CD4-positive, alpha-beta T cell treated with Interleukin-6 for 4 hours (primary cell): Measurements from ENCODE around the gene LENEP.
A peak's percentile ranks its signal among the peaks of the same experiment; 100 is the strongest.
"Not testable (repeated sequence)": the region's sequence is repeated elsewhere in the genome, so short reads cannot be mapped to it uniquely, and the experiment has no call there.

Experiments used
- DNase-seq: peaks from one replicate; pipeline ENCODE4 v3.0.0-alpha.2; 2020; ENCODE audit warnings: mixed read lengths

The LENEP gene

DNA sequence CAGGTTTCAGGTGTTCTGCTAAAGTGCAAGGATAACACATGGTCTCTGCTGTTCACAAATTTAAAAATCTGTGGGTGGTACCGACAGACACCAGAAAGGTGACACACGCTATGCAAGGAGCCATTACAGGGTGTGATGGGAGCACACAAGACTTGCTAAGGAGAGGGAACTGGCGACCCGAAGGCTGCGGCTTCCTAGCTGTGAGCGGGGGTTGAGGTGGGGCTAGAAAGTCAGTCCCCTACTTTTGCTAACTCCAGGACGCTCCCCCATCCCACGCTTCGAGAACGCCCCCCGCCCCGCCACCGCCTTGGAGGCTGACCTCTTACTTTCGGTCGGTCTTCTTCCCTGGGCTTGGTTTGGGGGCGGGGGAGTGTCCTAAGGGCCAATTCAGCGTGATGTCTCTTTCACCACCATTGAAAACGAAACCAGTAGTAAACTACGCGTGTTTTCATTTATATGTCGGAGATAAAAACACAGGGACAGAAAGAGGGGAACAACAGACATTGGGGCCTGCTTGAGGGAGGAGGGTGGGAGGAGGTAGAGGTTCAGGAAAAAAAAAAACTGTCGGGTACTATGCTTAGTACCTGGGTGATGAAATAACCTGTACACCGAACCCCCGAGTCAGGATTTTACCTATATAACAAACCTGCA is 17.9 kb upstream of the LENEP start:
- peak; percentile 50 for DNase-seq

DNA sequence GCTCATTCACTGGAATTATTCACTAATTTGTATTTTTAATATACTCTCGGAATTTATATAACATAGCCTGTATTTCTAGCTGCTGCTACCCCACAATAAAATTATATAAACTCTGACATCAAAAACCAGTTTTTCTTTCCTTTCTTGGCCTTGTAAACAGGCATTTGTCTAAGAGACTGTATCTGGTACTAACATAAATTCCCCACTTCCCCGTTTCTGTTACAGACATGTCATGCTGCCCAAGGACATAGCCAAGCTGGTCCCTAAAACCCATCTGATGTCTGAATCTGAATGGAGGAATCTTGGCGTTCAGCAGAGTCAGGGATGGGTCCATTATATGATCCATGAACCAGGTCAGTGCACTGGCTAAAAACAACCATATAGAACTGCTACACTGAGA is 15.6 kb upstream of the LENEP start:
- DNase-seq: not testable (repeated sequence)

DNA sequence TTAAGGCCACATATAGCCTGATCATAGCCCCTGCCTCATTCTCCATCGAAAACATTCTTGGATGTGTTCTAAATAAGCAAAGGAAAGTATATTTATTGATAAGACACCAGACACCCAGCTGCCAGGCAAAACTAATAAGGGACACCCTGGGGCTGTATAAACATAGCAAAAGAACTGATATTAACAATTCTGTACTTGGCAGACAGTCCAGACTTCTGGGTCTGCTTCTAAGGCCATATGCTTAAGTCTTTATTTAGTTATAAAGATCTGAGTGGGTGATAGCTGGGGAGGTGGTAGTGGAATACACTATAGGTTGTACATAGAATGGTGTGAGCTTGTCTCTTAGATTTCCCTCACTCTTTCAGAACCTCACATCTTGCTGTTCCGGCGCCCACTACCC is 15.0 kb upstream of the LENEP start:
- no peak for DNase-seq

- DNase-seq: no peak
These were observed 11.0 kb upstream of the LENEP start for GRCh38 chr1:154982341-154982740.

DNA sequence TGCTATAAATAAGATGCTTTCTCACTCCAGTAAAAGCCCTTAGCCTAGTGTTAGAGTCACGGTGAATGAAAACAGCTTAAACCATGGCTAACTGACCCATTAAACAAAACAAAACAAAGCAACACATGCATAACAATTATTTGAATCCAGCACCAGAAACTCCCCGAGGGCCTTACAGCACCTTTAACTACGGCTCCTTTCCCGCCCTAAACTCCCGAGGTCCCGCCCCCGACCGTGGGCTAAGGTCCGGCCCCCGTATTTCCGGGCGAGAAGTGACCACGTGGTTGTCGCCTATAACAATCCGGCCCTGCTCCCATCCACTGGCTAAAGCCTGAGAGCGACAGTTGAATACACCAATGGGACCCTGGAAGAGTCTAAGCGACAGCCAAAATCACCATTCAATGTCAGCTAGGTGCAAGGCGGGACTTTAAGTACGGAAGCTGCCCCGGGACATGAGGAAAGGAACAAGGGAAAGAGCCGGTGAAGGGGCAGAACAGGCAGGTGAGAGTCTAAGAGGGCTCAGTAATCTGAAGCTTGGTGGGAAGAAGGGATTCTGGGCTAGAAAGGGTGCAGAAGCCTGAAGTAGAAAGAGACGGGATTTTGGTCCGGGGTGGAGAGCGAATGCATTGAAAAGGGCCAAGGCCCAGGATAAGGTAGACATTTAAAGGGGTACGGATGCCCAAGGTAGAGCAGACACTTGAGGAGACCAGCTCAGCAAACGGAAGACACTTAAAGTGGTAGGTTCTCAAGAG is 10.3 kb upstream of the LENEP start, which contains the start of gene FLAD1:
Gene FLAD1 (plus strand): TSS at position 448 of the 752 bp plus-strand sequence. CDS start 351 bp downstream, outside the sequence.
- peak; percentile 96 for DNase-seq

DNA sequence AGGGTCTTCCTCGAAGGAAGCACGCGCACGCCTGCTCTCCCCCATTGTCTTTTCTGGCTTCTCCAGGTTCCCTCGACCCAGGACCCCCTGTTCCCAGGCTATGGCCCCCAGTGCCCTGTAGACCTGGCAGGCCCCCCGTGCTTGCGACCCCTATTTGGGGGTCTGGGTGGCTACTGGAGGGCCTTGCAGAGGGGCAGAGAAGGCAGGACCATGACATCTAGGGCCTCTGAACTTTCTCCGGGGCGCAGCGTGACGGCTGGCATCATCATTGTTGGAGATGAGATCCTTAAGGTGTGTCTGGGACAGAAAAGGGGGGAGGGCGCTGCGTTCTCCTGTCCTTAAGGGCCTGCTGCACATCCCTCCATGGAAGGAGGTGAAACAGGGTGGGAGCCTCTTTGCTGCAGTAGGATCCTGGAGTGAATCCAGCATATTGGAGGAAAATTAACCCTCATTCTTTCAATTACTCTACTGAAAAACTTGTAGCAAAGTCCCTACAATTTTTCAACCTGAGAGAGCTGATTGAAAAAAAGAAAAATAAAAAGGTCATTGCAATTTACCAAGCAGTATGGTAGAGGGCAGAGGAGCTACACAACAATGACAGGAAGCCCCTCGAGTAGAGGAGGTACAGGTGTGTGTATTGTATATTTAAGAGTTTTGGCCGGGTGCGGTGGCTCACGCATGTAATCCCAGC is 9.5 kb upstream of the LENEP start:
- DNase-seq: no peak

DNA sequence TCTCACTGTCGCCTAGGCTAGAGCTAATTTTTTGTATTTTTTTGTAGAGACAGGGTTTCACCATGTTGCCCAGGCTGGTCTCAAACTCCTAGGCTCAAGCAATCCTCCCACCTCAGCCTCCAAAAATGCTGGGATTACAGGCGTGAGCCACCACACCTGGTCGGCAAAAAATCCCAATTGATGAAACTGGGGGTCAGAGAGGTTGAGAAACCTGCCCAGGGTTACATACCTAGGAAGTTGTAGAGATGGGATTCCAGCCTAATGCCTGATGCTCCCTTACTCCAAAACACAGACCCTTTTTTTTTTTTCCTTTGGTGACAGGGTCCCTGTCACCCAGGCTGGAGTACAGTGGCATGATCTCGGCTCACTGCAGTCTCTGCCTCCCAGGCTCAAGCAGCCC is 6.7 kb upstream of the LENEP start:
- DNase-seq: not testable (repeated sequence)

DNA sequence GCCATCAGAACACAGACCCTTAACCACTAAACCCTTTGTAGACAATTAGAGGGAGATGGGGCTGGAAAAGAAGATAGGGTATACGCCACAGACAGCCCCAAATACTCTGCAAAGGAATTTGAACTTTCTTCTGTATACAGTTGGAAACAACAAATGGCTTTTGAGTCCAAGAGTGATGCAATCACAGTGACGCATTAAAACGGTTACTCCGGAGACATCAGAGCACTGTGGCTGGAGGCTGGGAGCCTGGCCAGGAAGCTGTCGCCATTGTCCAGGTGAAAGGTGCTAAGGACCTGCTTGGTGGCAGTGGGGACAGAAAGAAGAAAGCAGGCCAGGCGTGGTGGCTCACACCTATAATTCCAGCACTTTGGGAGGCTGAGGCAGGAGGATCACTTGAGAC is 6.1 kb upstream of the LENEP start:
- DNase-seq: no peak

DNA sequence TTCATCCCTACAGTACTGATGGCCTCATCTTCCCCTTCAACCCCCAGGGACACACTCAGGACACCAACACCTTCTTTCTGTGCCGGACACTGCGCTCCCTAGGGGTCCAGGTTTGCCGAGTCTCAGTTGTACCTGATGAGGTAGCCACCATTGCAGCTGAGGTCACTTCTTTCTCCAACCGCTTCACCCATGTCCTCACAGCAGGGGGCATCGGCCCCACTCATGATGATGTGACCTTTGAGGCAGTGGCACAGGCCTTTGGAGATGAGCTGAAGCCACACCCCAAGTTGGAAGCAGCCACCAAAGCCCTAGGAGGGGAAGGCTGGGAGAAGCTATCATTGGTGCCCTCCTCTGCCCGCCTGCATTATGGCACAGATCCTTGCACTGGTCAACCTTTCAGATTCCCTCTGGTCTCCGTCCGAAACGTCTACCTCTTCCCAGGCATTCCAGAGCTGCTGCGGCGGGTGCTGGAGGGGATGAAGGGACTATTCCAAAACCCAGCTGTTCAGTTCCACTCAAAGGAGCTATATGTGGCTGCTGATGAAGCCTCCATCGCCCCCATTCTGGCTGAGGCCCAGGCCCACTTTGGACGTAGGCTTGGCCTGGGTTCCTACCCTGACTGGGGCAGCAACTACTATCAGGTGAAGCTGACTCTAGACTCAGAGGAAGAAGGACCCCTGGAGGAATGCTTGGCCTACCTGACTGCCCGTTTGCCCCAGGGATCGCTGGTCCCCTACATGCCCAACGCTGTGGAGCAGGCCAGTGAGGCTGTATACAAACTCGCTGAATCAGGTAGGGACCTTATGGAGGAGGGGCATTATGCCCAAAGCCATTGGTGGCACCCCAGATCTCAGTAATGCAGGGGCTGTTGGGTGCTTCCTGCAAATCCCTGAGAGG is 5.1 kb upstream of the LENEP start:
- DNase-seq: no peak

DNA sequence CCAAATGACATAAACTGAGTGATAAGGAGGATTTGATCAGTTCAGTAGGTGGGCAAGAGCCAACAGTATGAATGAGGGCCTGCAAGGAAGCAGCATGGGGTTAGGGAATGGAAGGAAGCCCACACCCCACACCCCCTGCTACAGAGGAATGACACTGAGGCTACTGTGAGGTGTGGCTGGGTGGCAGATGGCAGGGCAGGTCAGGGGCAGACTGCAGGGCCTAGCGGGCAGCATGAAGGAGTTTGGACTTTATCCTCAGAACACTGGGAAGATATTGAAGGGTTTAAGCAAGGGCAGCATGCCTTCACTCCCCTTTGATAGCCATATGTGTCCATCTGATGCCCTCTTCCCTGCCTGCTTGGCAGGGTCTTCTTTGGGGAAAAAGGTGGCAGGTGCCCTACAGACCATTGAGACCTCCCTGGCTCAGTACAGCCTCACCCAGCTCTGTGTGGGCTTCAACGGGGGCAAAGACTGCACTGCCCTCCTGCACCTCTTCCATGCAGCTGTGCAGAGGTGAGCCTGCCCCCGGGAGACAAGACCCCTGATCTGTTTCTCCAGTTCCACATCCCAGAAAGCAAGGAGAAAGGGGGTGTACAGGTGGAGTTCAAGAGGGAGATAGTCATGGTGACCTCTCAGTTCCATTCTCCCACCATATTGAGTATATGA is 4.1 kb upstream of the LENEP start:
- no peak for DNase-seq

DNA sequence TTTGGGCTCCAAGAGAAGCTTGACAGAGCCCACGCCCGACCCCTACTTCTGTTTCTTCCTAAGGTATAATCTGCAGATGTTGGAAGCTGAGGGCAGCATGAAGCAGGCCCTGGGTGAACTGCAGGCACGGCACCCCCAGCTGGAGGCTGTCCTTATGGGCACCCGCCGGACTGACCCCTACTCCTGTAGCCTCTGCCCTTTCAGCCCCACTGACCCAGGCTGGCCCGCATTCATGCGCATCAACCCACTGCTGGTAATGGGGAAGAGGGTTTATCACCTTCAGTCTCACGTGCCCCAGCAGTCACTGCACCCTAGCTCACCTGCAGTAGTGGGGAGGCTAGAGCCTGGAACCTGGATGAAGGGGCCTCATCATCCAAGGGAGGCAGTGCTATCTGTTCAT is 3.1 kb upstream of the LENEP start:
- DNase-seq: no peak

DNA sequence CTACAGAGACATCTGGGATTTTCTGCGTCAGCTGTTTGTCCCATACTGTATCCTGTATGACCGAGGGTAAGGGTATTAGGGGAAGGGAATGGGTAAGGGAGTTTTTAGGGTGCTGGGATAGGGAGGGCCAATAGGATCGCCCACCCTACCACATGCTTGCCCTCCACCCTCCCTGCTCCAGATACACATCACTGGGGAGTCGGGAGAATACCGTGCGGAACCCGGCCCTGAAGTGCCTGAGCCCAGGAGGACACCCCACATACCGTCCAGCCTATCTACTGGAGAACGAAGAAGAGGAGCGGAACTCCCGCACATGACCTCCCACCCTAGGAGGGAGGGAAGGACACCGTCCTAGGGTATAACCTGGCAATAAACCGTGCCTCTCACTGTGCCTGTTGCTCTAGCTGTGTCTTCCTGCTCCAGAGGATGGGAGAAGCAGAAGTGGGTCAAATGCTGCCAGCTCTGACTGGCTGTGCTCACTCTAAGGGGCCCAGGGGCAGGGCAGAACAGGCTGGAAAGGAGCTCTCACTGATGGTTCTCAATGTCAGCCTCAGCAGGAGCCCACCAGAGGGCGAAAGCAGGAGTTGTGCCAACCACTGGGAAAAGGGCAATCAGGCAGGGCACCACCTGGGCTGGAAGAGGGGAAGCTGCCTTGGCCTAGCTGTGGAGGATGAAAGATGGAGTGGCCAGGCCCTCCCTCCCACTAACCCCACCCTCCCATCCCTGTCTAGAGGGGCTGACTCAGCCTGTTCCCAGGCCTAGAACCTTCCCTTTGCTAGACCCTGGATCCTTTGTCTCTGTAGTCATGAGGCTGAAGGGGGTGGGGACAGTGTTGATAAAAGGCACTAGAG is 440 bp upstream of the LENEP start:
- DNase-seq: peak; percentile 30

GRCh38 chr1:154994269-154994587 is 842 bp downstream of the LENEP start:
- no peak for DNase-seq

GRCh38 chr1:154994591-154994990 is 1.2 kb downstream of the LENEP start:
- no peak for DNase-seq

DNA sequence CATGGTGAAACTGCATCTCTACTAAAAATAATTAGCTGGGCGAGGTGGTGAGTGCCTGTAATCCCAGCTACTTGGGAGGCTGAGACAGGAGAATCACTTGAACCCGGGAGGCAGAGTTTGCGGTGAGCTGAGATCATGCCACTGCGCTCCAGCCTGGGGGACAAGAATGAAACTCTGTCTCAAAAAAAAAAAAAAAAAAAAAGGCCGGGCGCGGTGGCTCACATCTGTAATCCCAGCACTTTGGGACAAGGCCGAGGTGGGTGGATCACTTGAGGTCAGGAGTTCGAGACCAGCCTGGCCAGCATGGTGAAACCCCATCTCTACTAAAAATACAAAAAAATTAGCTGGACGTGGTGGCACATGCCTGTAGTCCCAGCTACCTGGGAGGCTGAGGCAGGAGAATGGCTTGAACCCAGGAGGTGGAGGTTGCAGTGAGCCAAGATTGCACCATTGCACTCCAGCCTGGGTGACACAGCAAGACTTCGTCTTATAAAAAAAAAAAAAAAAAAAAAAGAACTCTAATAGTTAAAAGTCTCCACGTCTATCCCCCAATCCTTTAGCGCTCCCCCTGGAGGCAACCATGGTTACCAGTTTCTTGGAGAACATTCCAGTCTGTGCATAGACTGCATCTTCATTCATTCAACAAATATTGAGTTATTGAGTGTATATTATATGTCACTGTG is 2.1 kb downstream of the LENEP start:
- peak; percentile 47 for DNase-seq

DNA sequence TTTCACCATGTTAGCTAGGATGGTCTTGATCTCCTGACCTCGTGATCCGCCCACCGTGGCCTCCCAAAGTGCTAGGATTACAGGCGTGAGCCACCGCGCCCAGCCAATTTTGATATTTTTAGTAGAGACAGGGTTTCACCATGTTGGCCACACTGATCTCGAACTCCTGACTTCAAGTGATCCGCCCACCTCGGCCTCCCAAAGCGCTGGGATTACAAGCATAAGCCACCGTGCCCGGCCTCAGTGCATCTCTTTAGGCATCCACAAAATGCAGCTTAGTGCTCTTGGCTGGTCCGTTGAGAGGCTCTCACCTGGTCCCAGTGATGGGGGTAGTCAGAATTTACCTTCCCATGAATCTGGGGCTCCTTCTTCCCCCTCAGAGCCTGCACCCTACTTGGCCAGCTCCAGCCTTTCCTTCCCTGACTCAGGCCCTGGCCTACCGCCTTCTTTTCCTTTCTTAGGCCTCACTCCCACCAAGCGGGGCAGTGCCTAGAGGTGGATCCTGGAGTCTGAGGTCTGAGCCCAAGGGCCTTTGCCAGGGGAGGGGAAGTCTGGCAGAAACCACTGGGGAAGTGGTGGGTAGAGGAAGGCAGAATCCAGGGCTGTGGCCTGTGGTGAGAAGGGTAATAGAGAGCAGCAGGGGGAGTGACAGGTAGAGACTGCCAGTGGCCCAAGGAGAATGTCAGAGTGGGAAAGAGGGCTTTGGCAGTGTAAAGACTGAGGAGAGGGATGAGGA is 3.7 kb downstream of the LENEP start:
- no peak for DNase-seq

GRCh38 chr1:154998201-154998780 is 4.9 kb downstream of the LENEP start:
- DNase-seq: no peak

- DNase-seq: peak; percentile 81
These were observed 5.6 kb downstream of the LENEP start for GRCh38 chr1:154998818-154999570.
